Ishikawa (cell line): Measurements from ENCODE around the gene PTK6.

Experiments used
- EP300 ChIP-seq: IDR thresholded peaks from 2 replicates; pipeline ENCODE4 v1.6.1; 2012; ENCODE audit warnings: borderline replicate concordance
- RAD21 ChIP-seq: IDR thresholded peaks from 2 replicates; pipeline ENCODE4 v1.6.1; 2012; ENCODE audit warnings: low read depth
- REST ChIP-seq: IDR thresholded peaks from 2 replicates; pipeline ENCODE4 v1.6.1; 2012; ENCODE audit warnings: low read depth, mild to moderate bottlenecking
- TAF1 ChIP-seq: IDR thresholded peaks from 2 replicates; pipeline ENCODE4 v1.6.1; 2012; ENCODE audit warnings: low read depth, mild to moderate bottlenecking

GRCh38 chr20:63532449-63532971 lies 4.7 kb downstream of the PTK6 start:
- TF ChIP-seq REST (no peak), EP300 (no peak), TAF1 (no peak), RAD21 (no peak)
